Activated CD8-positive, alpha-beta memory T cell treated with anti-CD3 and anti-CD28 coated beads, Interleukin-2, amount 50 U/mL, for 24 hours (primary cell): ENCODE measurements around the gene SLC22A2.
"Not testable (repeated sequence)": the region's sequence is repeated elsewhere in the genome, so short reads cannot be mapped to it uniquely, and the experiment has no call there.

Source experiments
- DNase-seq: peaks from one replicate; pipeline ENCODE4 v3.0.0-alpha.2; 2020; ENCODE audit errors: extremely low read depth

Gene SLC22A2

DNA sequence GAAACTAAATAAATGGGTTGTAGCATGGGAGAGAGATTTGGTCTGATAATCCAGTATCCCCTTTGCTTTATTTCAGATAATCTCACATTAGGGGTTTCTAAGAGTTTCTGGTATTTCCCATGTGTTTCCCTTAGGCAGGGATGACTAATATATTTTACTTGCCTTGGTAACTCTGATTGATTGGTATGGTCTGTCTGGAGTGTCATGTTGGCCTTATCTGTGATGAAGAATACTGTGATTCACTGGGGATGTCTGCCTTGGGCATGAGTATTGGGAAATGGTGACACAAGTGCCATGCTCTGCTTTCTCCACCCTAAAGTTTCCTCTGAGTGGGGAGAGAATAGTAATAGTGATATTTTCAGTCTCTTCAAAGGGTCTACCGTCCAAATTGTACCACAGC, 10.1 kb downstream of the SLC22A2 start:
- no peak for DNase-seq

DNA sequence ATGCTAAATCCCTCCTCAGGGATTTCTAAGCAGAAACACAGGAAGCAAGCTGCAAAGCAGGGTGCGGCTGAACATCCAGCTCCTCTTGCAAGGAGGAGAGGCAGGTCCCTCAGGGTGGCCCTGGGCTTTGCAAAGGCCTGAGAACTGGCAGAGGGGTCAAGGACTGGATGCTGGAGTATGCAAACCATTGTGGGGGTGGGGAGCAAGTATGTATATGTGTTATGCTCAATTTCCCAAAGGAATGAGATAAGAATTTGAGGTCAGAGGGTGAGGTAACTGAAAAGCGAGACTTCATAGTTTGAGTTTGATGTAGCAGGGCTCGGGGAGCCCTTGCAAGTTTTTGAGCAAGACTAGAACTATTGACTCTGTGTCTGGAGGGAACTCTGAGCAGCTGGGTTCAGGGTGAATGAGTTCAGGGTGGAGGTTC, 11.2 kb downstream of the SLC22A2 start:
- DNase-seq: no peak

DNA sequence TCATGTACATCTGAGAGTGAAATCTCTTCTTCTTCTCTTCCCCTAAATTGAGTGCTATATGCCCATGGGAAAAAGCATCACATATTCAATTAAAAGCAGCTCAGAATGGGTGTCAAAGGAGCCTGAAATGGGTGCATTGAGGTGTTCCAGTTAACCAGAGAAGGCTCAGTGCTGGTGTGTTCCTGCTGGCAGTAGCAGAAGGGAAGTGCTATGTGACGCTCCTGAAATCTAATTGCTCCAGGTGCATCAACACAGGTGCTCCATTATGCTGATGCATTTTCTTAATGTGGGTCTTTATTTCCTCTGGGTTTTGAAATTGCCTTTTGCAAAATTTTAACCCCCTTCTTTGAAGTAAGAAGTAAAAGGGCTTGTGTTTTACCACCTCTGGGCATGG, 17.9 kb downstream of the SLC22A2 start:
- DNase-seq: no peak

DNA sequence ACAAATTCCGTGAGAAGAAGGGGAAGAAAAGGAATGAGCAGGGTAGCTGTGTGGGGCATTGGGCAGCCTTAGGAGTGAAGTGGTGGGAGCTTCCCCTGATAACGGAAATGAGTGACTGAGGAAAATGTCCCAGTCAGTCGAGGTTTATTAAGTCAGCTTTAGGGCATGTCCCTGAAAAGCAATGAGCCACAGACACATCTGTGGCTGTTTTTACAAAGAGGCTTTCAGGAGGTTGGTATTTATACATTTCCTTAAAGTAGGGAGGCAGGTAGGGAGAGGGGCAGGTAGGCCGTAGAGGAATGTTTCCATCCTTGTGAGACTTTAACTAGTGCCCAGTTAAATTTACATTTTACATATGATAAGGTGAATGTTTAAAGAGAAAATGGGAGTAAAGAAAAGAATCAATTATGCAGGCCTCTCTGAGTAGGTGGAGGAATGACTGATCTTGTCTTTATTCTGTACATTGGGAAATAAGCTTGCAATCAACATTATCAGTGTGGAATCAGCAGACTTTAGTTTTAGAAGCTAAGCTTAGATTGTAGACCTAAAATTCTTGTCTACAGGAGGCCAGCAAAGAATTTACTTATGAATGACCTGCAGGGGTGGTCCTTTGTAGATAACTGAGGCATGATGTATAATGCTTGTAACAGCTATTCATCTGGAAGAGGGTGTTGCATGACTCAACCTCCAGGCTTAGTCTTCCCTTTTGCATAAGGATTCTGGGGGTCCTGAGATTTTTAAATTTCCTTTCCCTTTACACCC, 18.5 kb downstream of the SLC22A2 start:
- no peak for DNase-seq

DNA sequence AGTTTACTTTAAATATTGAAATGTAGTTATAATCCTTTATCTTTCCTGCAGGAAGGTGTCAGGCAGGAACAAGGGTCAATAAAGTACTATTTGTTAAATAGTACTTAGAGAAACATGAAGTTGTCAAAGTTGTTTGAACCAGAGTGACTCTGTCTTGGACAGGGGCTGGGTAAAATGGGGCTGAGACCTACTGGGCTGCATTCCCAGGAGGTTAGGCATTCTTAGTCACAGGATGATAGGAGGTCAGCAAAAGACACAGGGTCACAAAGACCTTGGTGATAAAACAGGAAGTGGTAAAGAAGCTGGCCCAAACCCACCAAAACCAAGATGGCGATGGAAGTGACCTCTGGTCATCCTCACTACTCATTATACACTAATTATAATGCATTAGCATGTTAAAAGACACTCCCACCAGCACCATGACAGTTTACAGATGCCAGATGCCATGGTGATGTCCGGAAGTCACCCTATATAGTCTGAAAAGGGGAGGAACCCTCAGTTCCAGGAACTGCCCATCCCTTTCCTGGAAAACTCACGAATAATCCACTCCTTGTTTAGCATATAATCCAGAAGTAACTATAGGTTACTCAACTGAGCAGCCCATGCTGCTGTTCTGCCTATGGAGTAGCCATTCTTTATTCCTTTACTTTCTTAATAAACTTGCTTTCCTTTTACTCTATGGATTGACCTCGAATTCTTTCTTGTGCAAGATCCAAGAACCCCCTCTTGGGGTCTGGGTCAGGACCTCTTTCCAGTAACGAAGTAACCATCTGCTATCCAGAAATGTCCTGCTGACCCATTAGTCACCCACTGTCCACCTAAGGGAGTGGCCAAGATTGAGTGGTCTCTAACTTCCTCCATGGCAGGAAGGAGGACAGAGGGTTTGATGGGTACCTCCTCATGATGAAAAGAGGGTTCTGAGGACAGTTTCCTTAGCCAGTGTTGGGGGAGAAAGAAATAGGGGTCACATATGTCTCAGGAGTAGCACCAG, 19.6 kb downstream of the SLC22A2 start:
- DNase-seq: no peak

DNA sequence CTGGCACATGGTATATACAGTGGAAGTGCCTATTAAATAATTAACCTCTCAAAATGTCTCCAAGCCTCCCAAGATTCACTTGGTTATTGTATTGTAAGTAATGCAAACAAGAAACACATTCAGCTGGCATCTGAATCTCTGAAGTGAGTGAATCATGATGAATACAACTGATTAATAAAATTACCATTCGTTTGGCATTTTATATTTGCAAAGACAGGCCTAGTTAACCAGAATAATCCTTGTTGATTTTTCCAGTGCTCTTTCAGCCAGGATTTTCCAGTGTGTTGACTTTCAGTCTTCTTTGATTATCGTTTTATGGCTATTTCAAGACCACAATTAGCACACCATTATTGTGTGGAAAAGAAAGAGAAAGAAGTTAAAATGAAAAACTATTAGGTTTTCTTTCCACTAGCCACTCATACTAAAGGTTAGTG, 20.3 kb downstream of the SLC22A2 start:
- no peak for DNase-seq

DNA sequence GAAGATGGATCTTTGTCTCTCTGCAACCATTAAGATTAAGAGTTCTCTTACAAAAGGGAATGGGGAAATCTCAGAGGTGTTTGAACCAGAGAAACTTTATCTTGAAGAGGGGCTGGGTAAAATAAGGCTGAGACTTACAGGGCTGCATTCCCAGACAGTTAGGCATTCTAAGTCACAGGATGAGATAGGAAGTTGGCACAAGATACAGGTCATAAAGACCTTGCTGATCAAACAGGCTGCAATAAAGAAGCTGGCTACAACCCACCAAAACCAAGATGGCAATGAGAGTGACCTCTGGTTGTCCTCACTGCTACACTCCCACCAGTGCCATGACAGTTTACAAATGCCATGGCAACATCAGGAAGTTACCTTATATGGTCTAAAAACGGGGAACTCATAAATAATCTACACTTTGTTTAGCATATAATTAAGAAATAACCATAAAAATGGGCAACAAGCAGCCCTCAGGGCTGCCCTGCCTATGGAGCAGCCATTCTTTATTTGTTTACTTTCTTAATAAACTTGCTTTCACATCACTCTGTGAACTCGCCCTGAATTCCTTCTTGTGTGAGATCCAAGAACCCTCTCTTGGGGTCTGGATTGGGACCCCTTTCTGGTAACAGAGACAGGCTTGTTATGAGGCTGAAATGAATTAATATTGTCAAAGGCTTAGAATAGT, 20.9 kb downstream of the SLC22A2 start:
- not testable (repeated sequence) for DNase-seq

DNA sequence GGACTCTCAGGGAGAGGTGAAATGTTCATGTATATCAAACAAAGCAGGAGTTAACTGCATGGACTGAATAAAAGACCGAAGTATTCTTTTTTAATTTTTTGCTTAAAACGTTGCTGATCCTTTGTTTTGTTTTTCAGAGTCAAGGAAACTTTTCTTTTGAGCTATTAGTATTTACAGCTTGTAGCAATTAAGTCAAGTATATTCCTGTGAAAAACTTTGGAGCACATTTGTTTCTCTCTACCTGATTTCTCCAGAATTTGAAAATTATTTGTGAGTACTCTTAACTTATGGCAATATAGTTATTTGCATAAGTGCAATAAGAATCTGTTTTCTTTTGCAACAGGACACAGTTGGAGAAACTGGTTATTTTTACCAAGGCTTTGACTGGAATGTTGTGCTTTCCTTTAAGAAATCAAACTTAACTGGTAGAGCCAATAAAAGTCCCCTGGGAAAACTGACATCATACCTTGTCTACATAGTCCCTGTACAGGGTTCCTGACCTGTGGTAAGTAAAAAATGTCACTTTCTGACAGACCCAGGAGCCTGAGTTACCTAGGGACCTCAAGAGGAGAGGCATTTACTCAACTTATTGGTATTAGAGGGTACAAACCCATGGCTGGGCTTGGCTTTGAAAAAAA, 22.3 kb downstream of the SLC22A2 start:
- DNase-seq: not testable (repeated sequence)

DNA sequence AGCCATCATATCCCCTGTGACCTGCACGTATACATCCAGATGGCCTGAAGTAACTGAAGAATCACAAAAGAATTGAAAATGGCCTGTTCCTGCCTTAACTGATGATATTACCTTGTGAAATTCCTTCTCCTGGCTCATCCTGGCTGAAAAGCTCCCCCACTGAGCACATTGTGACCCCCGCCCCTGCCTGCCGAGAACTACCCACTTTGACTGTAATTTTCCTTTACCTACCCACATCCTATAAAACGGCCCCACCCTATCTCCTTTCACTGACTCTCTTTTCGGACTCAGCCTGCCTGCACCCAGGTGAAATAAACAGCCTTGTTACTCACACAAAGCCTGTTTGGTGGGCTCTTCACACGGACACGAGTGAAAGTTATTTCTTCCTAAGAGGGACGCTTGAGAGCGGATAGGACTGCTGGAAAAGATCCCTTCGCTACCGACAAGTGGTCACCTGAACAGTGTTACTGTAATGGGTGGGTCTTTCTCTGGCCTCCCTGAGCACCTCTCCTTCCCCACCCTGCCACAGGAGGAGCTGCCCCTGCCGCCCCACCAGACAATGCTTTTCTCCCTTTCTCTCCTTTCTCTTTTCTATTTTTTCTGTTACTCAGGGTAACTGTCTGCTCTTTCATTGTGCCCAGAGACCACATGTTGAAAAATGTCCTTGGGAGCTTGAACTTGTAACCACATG, 24.5 kb downstream of the SLC22A2 start:
- not testable (repeated sequence) for DNase-seq

DNA sequence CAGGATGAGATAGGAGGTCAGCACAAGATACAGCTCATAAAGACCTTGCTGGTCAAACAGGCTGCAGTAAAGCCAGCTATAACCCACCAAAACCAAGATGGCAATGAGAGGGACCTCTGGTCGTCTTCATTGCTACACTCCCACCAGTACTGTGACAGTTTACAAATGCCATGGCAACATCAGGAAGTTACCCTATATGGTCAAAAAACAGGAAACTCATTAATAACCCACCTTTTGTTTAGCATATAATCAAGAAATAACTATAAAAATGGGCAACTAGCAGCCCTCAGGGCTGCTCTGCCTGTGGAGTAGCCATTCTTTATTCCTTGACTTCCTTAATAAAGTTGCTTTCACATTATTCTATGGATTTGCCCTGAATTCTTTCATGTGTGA, 30.9 kb downstream of the SLC22A2 start:
- no peak for DNase-seq

DNA sequence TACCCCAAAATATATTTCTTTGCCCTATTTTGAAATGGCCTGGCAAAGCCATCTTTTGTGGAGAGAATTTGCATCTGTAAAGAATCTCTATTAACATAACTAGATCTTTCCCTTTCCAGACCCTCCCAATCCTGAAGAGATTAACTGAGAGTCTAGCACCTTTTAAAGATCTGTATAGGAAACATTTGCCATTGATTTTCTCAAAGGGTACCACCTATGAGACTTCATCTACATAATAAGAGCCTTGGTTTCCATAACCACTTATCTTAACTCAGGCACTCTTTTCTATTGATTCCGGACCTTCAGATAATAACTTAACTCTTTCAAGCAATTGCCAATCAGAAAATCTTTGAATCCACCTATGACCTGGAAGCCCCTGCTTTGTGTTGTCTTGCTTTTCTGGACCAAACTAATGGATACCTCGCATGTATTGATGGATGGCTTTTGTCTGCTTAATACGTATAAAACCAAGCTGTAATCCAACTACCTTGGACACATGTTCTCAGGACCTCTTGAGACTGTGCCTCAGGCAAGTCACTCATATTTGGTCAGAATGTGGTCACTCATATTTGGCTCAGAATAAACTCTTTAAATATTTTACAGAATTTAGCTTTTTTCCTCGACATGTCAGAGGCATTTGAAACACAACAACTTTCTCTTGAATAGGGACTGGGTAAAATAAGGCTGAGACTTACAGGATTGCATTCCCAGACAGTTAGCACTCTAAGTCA, 31.4 kb downstream of the SLC22A2 start:
- DNase-seq: no peak

DNA sequence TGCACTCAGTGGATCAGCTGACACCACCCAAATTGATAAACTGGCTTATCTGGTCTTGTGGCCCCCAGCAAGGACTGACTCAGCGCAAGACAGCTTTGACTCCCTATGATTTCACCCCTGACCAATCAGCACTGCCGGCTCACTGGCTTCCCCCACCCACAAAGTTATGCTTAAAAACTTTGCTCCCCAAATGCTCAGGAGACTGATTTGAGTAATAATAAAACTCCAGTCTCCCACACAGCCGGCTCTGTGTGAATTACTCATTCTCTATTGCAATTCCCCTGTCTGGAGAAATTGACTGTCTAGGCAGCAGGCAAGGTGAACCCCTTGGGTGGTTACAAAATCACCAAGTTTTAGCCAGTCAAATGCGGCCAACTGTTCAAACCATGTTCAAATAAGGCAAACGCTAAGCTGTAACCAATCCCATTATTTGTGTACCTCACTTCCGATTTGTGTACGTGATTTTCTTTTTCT, 32.5 kb downstream of the SLC22A2 start:
- DNase-seq: peak; percentile 12

DNA sequence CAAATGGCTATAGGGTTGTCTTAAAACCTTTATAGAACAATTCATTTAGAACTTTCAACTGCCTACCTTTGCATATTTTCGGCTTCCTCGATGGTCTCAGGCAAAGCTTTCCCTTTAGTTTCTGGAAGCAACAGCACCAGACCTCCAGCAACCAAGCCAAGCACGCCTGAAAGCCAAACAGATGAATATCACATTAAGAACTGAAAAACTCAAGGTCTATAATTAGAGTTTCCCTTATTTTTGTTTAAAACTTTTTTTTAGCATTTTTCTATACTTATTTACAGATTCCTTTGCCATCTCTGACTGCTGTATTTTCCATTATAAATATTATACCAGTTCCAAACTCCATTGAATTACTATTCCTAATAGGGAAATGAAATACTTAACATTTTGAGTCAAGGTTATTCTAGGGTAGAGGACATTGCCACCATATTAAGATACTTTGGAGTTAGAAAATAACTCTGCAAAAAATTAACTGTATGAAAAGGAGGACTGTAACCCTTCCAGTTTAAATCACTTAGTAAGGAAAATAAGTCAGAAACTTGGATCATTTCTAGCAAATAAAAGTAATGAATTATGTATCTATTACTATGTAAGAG, 33.9 kb downstream of the SLC22A2 start:
- no peak for DNase-seq

DNA sequence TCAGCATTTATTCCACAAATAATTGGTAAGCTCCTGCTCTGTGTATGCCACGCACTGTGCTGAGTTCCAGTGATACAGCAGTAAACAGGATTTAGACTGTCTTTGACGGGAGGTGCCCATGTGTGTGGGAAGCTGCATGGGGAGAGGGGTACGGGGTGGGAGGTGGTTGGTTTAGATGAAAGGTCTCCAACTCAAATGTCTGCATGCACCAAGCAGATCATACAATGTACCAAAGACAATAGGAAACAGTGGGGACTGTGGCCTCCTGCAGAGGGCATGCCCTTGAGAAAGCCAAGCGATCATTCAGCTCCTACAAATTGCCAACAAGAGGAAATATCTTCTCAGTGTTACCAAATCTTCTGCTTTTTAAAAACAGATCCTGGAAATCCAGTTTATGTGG, 36.1 kb downstream of the SLC22A2 start:
- DNase-seq: no peak

DNA sequence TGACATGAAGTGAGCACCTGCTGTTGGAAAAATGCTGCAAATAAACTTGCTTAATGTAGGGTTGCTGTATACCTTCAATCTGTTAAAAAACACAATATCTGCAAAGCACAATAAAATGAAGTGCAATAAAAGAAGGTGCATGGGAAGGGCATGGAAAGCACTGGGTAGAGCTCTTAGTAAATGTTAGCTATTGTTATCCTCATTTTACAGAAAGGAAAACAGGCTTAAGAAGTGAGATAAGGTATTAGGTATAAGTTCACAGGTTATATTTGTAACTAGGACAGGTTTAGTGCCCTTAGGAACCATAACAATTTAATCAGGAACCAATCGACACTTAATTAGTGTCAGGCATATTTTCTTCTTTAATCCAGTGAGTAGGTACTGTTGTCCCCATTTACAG, 36.7 kb downstream of the SLC22A2 start:
- no peak for DNase-seq

DNA sequence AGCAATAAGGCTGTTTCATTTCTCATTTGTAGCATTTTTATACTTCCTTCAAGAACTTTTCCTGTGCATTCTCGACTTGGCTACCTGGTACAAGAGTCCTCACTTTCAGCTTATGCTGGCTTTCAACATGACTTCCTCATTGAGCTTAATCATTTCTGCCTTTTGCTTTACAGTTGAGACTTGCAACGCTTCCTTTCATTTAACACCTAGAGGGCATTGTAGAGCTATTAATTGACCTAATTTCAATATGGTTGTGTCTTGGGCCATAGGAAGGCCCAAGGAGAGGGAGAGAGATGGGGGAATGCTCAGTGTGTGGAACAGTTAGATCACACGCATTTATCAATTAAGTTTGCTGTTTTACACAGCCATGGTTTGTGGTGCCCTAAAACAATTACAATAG, 37.2 kb downstream of the SLC22A2 start:
- DNase-seq: no peak

DNA sequence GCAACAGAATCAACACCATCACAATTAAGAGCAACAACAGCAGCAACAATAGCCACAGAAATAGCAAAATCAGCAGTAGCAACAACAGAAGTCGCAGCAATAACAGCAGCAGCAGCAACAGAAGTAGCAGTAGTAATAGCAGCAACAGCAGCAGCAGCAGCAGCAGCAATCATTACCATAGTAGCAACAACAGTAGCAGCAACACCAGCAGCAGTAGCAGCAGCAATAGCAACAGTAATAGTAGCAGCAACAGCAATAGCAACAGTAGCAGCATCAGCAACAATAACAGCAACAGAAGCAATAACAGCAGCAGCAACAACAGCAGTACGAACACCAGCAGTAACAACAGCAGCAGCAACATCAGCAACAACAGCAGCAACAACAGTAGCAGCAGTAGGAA, 39.8 kb downstream of the SLC22A2 start:
- no peak for DNase-seq

DNA sequence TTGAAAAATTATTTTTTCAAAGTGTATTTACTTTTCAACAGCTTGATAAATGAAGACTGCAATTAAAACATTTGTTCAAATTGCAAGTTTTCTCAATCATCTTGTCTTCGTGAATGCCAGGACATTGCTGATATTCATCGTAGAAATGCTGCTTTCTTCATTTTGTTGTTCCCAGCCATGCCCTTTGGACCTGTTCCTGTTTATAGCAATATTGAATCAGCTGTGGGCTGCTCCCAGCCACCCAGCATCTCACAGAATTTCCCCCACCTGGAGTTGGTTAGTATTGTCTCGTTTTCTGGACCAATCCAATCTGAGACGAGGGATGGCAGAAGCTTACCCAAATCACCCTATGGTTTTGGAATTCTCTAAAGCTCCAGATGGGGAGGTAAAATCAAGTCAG, 40.8 kb downstream of the SLC22A2 start:
- DNase-seq: no peak

DNA sequence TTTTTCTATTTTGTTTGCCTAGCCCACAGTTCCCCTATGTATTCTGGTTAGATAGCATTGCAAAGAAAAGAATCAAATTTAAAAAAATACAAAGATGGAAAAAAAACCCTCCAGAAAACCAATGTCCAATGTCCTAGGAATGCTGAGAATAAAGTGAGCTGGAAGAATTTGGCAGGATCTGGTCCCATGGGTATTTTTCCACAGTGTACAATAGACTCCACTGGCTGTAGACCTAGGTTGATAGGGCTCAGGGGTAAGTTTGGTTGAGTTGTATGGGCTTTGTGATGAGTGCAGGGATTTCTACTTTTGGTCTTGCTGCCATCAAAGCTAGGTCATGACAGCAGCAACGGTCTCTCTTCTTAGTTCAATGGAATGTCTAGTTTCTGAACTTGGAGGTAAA, 41.5 kb downstream of the SLC22A2 start:
- DNase-seq: no peak

DNA sequence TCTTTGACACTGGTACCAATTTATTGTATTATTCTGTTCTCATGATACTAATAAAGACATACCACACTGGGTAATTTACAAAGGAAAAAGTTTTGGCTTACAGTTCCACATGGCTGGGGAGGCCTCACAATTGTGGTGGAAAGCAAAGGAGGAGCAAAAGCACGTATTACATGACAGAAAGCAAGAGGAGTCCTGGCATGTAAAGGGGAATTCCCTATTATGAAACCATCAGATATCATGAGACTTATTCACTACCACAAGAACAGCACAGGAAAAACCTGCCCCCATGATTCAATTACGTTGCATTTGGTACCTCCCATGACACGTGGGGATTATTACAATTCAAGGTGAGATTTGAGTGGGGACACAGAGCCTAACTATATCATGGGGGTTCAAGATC, 43.4 kb downstream of the SLC22A2 start:
- no peak for DNase-seq
